HL-60 (cell line): ENCODE results near the gene PDCD4.

Experiments used
- DNase-seq, 2 experiments: peaks; one replicate each; pipeline ENCODE4 v3.0.0-alpha.2; 2010 to 2020; ENCODE audit warnings: low read depth in 1 of 2, low spot score in 1 of 2
- H3K27ac ChIP-seq: fragments of 250-450 bp; sonication (Bioruptor Pico); replicated peaks from 2 replicates; pipeline ENCODE4 v1.5.1; 2020; ENCODE audit warnings: mild to moderate bottlenecking, moderate library complexity
- H3K27me3 ChIP-seq: fragments of 250-450 bp; sonication (Bioruptor Pico); 2 replicates; pipeline ENCODE4 v1.5.1; 2021; ENCODE audit warnings: mild to moderate bottlenecking, moderate library complexity; ENCODE audit not compliant: insufficient read depth, poor library complexity, severe bottlenecking
- H3K4me3 ChIP-seq: replicated peaks from 2 replicates; pipeline ENCODE4 v1.5.1; 2011; ENCODE audit warnings: mild to moderate bottlenecking, control low read depth, low read length; ENCODE audit not compliant: insufficient read depth
- GABPA ChIP-seq: IDR thresholded peaks from 2 replicates; pipeline ENCODE4 v1.6.1; 2012; ENCODE audit warnings: low read depth
- POLR2AphosphoS5 ChIP-seq: IDR thresholded peaks from 2 replicates; pipeline ENCODE4 v1.6.1; 2012; ENCODE audit warnings: low read depth
- SPI1 ChIP-seq: IDR thresholded peaks from 2 replicates; pipeline ENCODE4 v1.6.1; 2012; ENCODE audit warnings: low read depth, mild to moderate bottlenecking, borderline replicate concordance
- TF ChIP-seq, protein P1 (sequence below): IDR thresholded peaks from one replicate; pipeline ENCODE4 v1.5.1; 2011; ENCODE audit warnings: low read length, control low read depth, inconsistent platforms; ENCODE audit not compliant: insufficient read depth
- TF ChIP-seq, protein P2 (sequence below): IDR thresholded peaks from 2 replicates; pipeline ENCODE4 v1.6.1; 2012; ENCODE audit warnings: low read depth; ENCODE audit not compliant: insufficient replicate concordance

PDCD4 gene

DNA sequence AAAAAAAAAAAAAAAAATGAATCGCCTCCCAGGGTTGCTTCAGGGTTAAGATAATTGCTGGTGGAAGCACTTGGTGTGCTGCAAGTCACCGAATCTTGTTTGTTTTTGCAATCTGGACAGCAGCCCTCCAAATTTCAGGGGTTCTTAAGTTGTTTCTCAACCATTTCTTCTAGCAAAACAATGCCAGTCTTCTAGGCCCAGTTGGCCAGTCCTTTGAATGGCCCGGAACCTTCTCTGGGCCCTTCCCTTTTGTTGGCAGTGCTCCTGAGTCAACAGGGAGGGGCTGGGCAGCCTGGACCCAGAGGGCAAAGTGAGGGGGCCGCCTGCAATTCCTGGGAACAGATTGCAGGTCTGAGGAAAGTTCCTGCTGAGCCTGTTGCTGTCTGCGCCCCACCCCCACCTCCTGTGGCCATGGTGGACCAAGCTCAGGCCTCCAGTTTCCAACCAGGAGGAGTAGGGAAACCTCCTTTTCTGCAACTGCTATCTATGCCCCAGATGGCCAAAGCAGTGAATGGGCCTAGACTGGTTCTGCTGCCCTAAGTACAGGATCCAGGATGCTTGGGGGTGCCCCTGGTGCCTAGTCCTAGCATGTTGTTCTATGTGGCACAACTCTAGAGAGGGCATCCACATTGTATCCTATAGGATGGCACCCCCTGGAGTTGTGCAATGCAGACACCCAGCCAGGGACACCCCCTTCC lies 31.4 kb upstream of the PDCD4 start:
- Histone ChIP-seq H3K4me3 (no peak overlapping the region), H3K27ac (no peak overlapping the region), H3K27me3 (no peaks in the 10 kb centered on the region)
- TF ChIP-seq POLR2AphosphoS5 (no peak), GABPA (no peak), SPI1 (no peak)
- TF ChIP-seq, protein P1, sequence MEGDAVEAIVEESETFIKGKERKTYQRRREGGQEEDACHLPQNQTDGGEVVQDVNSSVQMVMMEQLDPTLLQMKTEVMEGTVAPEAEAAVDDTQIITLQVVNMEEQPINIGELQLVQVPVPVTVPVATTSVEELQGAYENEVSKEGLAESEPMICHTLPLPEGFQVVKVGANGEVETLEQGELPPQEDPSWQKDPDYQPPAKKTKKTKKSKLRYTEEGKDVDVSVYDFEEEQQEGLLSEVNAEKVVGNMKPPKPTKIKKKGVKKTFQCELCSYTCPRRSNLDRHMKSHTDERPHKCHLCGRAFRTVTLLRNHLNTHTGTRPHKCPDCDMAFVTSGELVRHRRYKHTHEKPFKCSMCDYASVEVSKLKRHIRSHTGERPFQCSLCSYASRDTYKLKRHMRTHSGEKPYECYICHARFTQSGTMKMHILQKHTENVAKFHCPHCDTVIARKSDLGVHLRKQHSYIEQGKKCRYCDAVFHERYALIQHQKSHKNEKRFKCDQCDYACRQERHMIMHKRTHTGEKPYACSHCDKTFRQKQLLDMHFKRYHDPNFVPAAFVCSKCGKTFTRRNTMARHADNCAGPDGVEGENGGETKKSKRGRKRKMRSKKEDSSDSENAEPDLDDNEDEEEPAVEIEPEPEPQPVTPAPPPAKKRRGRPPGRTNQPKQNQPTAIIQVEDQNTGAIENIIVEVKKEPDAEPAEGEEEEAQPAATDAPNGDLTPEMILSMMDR, result no peak
- TF ChIP-seq, protein P2, sequence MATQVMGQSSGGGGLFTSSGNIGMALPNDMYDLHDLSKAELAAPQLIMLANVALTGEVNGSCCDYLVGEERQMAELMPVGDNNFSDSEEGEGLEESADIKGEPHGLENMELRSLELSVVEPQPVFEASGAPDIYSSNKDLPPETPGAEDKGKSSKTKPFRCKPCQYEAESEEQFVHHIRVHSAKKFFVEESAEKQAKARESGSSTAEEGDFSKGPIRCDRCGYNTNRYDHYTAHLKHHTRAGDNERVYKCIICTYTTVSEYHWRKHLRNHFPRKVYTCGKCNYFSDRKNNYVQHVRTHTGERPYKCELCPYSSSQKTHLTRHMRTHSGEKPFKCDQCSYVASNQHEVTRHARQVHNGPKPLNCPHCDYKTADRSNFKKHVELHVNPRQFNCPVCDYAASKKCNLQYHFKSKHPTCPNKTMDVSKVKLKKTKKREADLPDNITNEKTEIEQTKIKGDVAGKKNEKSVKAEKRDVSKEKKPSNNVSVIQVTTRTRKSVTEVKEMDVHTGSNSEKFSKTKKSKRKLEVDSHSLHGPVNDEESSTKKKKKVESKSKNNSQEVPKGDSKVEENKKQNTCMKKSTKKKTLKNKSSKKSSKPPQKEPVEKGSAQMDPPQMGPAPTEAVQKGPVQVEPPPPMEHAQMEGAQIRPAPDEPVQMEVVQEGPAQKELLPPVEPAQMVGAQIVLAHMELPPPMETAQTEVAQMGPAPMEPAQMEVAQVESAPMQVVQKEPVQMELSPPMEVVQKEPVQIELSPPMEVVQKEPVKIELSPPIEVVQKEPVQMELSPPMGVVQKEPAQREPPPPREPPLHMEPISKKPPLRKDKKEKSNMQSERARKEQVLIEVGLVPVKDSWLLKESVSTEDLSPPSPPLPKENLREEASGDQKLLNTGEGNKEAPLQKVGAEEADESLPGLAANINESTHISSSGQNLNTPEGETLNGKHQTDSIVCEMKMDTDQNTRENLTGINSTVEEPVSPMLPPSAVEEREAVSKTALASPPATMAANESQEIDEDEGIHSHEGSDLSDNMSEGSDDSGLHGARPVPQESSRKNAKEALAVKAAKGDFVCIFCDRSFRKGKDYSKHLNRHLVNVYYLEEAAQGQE, result no peak
- DNase-seq, result no peak

DNA sequence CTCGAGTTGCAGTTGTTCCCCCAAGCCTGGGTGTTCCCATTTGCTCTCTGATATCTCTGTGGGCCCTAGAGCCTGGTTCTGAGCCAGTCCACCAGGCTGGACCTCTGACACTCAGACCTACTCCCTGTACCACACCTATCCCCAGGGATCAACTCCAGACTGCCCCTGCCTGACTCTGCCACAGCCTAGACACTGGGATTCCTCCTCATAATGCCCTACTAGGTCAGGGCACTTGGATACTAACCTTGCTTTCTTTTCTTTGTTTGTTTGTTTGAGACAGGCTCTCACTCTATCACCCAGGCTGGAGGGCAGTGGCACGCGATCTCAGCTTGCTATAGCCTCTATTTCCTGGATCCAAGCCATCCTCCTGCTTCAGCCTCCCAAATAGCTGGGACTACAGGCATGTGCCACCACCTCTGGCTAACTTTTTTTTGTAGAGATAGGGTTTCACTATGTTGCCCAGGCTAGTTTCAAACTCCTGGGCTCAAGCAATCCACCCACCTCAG lies 30.8 kb upstream of the PDCD4 start:
- Histone ChIP-seq H3K4me3 (no peak overlapping the region), H3K27ac (no peak overlapping the region), H3K27me3 (no peaks in the 10 kb centered on the region)
- DNase-seq, result no peak
- TF ChIP-seq, protein P2, result no peak
- TF ChIP-seq SPI1 (no peak), GABPA (no peak), POLR2AphosphoS5 (no peak)
- TF ChIP-seq, protein P1, result no peak

DNA sequence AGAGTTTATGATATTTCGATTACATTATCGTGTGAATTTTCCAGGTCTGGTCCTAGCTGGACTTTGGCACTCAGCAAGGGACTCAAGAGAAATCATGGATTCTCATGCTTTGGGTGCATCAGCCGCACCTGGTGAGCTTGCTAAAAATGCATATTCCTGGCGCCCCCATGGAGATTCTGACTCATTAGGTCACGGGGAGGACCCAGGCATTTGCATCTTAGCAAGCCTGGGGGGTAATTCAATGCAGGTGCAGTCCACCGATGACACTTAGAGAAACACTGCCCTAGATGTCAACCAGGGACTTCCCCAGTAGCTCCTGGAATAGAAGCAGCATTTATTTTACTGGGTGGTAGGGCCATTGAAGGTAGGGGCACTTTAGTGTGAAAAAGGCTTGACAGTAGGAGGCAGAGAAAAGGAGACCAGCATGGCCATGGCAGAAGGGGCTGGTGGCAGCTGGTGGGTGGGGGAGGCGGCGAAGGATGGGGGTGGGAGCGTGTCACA lies 29.9 kb upstream of the PDCD4 start:
- no peak for DNase-seq
- no peak overlapping the region for H3K27ac ChIP-seq
- H3K27me3 ChIP-seq, result no peaks in the 10 kb centered on the region
- no peak overlapping the region for H3K4me3 ChIP-seq
- no peak for TF ChIP-seq POLR2AphosphoS5
- TF ChIP-seq GABPA, result no peak
- no peak for TF ChIP-seq SPI1
- TF ChIP-seq, protein P2, result no peak
- TF ChIP-seq, protein P1, result no peak
